Measurements from ENCODE around the gene IL7R.
A peak's percentile ranks its signal among the peaks of the same experiment; 100 is the strongest.
"Not testable (repeated sequence)": the region's sequence is repeated elsewhere in the genome, so short reads cannot be mapped to it uniquely, and the experiment has no call there.

Gene IL7R

GRCh38 chr5:35890021-35891020, 33.6 kb downstream of the IL7R start:
- peak; percentile 76 for DNase-seq (ENCODE audit: low read depth)
- TF ChIP-seq CTCF (IDR thresholded peaks at IDR 0.05; ENCODE audit: control insufficient read depth, extremely low read depth, insufficient read depth) = no peak
- H3K4me3 ChIP-seq (ENCODE audit: low read depth, low read length) = no peak overlapping the region

- H3K4me3 ChIP-seq (ENCODE audit: low read depth, low read length); DNase-seq (ENCODE audit: low read depth): not testable (repeated sequence)
Measured at GRCh38 chr5:35892799-35893198, 36.1 kb downstream of the IL7R start.

GRCh38 chr5:35894131-35894530, 37.4 kb downstream of the IL7R start:
- TF ChIP-seq CTCF (IDR thresholded peaks at IDR 0.05; ENCODE audit: control insufficient read depth, extremely low read depth, insufficient read depth) = no peak
- no peak overlapping the region for H3K4me3 ChIP-seq (ENCODE audit: low read depth, low read length)
- DNase-seq (ENCODE audit: low read depth) = no peak

- H3K4me3 ChIP-seq (ENCODE audit: low read depth, low read length) = no peak overlapping the region
- DNase-seq (ENCODE audit: low read depth) = no peak
- no peak for TF ChIP-seq CTCF (IDR thresholded peaks at IDR 0.05; ENCODE audit: control insufficient read depth, extremely low read depth, insufficient read depth)
Measured at GRCh38 chr5:35898952-35899660, 42.4 kb downstream of the IL7R start.

- DNase-seq (ENCODE audit: low read depth) = no peak
- TF ChIP-seq CTCF (IDR thresholded peaks at IDR 0.05; ENCODE audit: control insufficient read depth, extremely low read depth, insufficient read depth) = no peak
- H3K4me3 ChIP-seq (ENCODE audit: low read depth, low read length) = no peak overlapping the region
Measured at GRCh38 chr5:35899800-35900199, 43.1 kb downstream of the IL7R start.

GRCh38 chr5:35900972-35901695, 44.4 kb downstream of the IL7R start:
- TF ChIP-seq CTCF (IDR thresholded peaks at IDR 0.05; ENCODE audit: control insufficient read depth, extremely low read depth, insufficient read depth) = no peak
- H3K4me3 ChIP-seq (ENCODE audit: low read depth, low read length) = no peak overlapping the region
- no peak for DNase-seq (ENCODE audit: low read depth)
